Fibroblast of skin of right quadriceps (primary cell): ENCODE results near the gene DNAJC16.

Experiments
- DNase-seq: peaks from one replicate; pipeline ENCODE4 v3.0.0-alpha.2; 2013

DNAJC16 gene

DNA sequence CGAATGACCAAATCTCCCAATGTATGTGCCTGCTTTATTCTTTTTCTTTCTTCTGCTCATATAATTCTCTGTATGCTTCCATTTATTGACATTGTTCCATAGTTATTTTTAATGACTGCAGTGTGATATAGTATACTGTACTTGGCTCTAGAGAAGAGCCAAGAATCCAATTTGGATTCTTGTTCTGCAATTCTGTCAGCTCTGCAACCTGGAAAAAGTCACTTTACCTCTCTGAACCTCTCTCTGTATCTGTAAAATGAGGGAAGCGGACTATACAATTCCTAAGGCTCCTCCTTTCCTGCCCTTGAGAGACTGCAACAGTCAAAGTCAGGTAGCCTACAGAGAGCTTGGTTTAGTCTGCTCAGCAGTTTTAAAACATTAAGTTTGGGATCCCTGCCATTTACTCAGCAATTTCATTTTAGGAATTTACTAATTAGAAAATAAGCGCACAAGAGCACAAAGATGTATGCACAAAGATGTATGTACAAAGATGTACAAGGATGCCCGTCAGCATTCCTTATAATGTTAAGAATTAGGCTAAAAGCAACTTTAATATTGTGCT is 14.7 kb downstream of the DNAJC16 start:
- DNase-seq = no peak

- DNase-seq = no peak
Measured at GRCh38 chr1:15542388-15543250, 16.0 kb downstream of the DNAJC16 start.

DNA sequence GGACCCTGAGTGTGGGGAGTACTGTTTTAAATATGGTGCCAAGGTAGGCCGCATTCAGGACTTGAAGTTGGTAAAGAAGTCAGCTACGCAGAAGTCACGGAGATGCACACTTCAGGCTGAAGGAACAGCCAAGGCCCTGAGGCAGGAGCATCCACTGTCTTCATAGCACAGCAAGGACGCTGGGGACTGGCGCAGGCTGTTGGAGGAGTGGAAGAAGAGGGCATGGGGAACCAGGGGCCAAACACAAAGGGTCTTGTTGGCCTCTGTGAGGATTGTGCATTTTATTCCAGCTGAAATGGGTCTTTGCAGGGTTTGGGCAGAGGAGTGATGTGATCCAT is 16.6 kb downstream of the DNAJC16 start:
- no peak for DNase-seq

DNA sequence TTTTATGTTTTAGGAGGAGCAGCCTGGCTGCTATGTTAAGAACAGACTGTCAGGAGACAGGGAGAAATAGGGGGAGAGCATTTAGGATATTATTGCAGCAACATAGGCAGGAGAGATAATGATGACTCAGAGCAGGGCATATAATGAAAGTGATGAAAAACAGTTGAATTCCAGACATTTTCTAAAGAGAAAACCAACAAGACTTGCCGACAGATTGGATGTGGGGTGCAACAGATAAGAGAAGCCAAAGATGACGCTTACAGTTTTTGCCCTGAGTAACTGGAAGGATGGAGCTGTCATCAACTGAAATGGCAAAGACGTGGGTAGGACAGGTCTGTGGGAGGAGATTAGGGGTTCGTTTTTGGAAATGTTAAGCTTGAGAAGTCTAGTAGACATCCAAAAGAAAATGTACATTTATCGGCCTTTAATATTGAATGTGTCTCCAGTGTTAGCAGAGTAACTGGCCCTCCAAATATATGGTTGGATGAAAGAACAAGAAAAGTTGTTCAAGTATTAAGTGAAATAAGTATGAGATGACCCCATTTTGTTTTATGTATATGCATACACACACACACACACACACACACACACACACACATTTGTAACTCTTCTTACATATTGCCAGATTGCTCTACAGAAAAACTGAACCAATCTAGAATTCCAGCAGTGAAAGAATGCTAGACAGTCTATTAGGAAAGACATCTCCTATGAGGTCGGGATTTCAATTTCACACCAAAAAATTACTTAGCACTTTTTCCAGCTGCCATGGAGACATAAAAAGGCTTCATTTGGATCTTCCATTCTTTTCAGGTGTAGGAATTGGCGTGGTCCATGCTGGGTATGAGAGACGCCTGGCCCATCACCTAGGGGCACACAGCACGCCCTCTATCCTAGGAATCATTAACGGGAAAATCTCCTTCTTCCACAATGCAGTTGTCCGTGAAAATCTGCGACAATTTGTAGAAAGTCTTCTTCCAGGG is 17.2 kb downstream of the DNAJC16 start:
- DNase-seq = peak; percentile 72

DNA sequence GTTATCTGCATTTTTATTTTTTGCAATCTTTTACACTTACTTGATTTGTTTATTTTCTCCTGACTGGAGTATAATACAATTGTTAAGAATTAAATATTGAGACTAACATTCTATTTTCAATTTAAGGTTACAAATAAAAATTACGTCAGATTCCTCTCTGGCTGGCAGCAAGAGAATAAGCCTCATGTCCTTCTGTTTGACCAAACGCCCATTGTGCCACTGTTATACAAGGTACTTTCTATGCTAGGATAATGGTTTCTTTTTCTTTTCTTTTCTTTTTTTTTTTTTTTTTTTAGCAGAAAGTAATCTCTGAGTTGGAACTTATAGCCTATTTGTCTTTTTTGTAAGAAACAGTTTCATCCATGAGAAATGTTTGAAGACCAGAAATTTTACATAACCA is 20.0 kb downstream of the DNAJC16 start:
- no peak for DNase-seq

DNA sequence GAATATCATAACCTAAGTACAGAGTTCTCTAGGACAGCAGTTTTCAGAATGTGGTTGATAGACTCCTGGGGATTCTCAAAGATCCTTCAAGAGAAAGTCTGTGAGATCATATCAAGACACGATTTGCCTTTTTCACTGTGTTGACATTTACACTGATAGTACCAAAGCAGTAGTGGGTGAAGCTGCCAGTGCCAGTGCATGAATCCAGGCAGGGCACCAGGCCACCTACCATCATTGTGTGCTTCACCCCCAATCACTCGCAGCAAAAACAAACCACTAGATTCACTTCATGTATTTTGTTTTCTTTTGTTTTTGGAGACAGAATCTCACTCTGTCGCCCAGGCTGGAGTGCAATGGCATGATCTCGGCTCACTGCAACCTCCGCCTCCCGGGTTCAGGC is 23.9 kb downstream of the DNAJC16 start:
- DNase-seq = no peak

GRCh38 chr1:15557008-15557407 is 30.4 kb downstream of the DNAJC16 start:
- DNase-seq = no peak

- DNase-seq = no peak
Measured at GRCh38 chr1:15557594-15557993, 30.9 kb downstream of the DNAJC16 start.

GRCh38 chr1:15558516-15558915 is 31.9 kb downstream of the DNAJC16 start:
- no peak for DNase-seq

DNA sequence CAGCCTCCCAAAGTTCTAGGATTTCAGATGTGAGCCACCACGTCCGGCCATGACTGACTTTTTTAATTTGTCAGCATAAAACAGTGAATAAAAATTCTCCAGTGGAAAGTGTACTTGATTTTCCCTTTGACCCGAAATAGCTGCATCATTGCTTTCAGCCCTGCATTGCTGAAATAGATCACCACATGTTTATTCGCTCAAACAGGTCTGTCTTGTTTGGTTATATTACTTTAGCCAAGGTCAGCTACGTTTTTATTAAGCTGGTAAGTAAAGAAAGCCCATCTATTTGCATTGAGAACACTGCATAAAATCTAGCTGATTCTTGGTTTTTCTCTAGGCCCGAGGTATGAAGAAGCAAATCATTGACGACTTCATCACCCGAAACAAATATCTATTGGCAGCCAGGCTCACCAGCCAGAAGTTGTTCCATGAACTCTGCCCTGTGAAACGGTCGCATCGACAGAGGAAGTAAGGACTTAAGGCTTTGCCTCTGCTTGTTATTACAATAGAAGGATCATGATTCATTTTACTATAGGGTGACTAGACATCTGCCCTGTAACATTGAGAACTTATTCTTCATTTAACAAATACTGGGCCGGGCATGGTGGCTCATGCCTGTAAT is 32.7 kb downstream of the DNAJC16 start:
- no peak for DNase-seq

DNA sequence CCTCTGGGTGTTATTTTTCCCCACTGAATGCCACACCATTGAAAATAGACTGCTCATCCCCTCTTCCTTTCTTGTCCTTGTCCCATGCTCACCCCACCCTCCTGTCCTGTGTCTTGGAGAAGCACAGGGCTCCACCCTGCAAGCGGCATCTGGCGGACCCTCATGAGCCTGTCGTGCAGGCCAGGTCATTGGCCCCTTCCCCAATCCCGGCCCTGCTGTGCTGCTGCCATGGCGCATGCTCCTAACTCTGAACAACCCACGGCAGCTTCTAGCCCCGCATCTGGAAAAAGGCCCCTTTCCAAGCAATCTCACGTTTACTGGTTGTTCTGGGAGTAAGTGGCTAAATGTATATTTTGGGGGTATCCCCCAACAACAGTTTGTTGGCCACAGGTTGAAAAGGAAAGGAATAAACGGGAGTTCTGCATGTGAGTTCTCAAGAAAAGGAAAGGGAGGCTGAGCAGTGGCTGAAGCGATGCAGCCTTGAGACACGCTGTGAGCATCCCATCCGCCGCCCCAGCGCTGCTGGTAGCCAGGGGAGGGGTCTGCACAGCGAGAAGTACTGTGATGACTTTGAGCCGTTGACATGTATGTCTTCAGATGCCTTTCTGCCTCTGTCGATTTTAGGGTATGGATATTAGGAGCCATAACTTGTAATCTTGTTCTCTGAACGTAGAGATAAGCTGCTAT is 41.9 kb downstream of the DNAJC16 start:
- DNase-seq = no peak

- no peak for DNase-seq
Measured at GRCh38 chr1:15570861-15571260, 44.2 kb downstream of the DNAJC16 start.

DNA sequence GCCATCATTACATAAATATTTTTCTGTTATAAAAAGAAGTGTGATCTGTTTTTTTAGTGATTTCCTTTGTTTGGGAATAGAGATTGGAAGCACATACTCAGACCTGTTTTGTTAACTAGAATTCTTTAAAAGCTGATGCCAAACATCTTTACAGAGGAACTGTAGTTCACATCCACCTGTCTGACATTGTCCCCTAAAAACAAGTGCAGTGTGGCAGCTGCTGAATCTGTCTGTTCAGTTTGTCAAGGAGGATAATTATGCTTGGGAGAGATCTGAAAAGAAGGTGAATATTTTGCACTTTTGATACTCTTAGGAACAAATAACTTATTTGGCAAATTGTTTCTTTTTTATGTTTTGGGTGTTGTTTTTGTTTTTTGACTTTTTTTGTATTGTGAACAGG is 44.6 kb downstream of the DNAJC16 start:
- no peak for DNase-seq

- DNase-seq = no peak
Measured at GRCh38 chr1:15573477-15573876, 46.8 kb downstream of the DNAJC16 start.

DNA sequence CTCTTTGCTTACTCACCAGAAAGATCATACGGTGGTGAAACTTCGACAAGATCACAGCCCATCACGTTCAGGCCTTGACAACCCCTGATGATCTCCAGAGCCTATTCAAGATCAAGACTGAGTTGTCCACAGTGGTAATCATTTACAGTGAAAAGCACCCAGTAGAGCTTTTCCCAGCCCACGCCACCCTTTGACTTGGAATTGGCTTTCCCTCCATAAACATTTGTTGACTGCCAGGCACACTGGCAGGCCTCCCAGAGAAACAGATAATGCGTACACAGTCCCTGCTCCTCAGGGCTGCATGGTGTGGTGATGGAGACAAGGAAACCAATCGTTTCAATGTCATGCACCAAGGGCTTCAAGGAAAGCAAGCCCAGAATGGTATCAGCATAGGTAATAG is 48.1 kb downstream of the DNAJC16 start:
- no peak for DNase-seq

GRCh38 chr1:15575549-15576150 is 49.0 kb downstream of the DNAJC16 start:
- no peak for DNase-seq

DNA sequence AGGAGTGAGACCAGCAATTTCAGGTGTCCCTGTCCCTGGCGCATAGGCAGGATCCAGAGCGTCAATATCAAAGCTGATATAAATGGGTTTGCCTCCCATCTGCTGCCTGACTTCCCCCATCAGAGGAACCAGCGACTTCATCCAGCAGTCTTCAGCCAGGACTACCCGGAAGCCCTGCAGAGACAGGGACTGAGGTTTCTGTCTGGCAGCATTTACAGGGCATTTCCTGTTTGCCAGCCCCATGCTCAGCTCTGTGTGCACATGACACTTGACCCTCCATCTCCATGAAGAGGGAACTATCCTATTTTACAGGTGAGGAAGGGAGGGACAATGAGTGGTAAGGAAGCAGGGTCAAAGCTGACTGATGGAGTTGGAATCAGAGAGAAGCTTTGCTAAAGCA is 51.0 kb downstream of the DNAJC16 start:
- no peak for DNase-seq

DNA sequence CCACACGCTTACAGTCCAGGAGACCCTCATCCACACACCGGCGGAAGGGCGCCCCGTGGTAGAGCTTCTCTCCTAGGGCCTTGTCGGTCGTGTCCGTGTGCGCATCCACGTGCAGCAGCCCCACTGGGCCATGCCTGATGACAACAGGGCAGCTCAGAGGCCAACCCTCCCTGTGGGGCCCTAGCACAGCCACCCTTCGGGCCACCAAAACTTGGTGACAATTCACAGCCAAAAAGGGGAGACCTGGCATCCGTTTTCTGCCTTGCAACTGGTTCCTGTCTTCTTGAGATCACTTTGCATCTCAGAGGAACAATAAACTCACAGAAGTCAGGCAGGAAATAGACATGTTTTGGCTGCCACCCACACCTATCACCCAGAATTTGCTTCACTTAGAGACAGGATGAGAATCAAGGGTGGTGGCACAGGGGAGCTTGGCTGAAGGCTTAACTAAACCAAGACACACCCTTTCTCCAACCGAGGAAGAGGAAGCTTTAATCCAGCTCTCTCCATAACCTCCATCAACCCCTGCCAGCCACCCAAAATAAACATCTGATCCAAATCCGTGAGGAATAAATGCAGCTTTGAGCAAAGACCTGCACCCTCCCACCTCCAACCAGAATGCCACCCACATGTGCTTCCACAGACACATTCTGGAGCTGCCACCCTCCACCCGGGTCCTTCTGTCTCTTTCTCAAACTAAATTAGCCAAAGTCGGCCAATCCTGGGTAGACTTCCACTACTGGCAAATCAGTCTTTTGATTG is 52.5 kb downstream of the DNAJC16 start:
- DNase-seq = no peak

- no peak for DNase-seq
Measured at GRCh38 chr1:15579683-15580047, 53.0 kb downstream of the DNAJC16 start.

- no peak for DNase-seq
Measured at GRCh38 chr1:15583016-15583706, 56.5 kb downstream of the DNAJC16 start.
